Activated T-helper 1 cell treated with Interleukin-2 at 50 U/mL for 16 hours (primary cell): Measurements from ENCODE around the gene OR2T29.
"Not testable (repeated sequence)": the region's sequence is repeated elsewhere in the genome, so short reads cannot be mapped to it uniquely, and the experiment has no call there.

ENCODE experiments used
- DNase-seq: peaks from one replicate; pipeline ENCODE4 v3.0.0-alpha.2; 2020; ENCODE audit warnings: low read depth

Gene OR2T29

GRCh38 chr1:248510217-248510616, 52.4 kb downstream of the OR2T29 start:
- not testable (repeated sequence) for DNase-seq

- not testable (repeated sequence) for DNase-seq
These were observed 54.8 kb downstream of the OR2T29 start, which contains the start of gene OR2G6 for GRCh38 chr1:248507773-248508172. Gene OR2G6, plus strand, starts transcription at chr1:248508073. Its CDS starts 13,574 bp downstream, at chr1:248521647.
